NCI-H460 (cell line): ENCODE results near the gene CBLN4. TPM values are rescaled to one million over a fixed set of nuclear protein-coding genes. Genes with fewer than 3 reads are reported as not detected.

Source experiments
- DNase-seq: peaks from one replicate; pipeline ENCODE4 v3.0.0-alpha.2; 2016; ENCODE audit warnings: low read depth; ENCODE audit errors: extremely low read depth
- total RNA-seq: library from RNA; depleted of rRNA; stranded (reverse); fragments of >200 nt; shearing (Covaris generic); gene quantifications from 2 replicates; pipeline ENCODE4 v1.2.3, GENCODE V29; 2014; rRNA removed

The CBLN4 gene
- total RNA-seq, 1 experiment from 2014 or later: not detected

DNA sequence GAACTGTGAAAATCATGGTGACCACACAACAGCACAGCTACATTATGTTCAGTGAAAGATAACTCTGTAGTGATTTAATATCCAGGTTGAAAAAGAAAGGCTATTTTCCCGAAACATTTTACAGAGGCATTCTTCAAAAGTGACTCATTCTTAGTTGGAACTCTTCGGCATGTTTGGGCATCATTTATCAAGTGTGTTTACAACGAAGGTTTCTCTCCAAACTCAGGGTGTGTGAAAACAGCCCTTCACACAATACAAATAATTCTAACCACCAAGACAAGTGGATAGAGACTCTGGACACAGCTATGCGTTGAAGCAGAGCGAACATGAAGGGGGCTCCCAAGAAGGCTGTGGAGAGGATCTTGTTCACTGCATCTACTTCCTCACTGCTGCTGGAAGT lies 57.6 kb downstream of the CBLN4 start:
- no peak for DNase-seq

Other genes starting within 250 kb of the CBLN4 start
- gene MC3R, start 243.2 kb upstream of the CBLN4 start, total RNA-seq: not detected in 2 replicates